A549 (cell line): ENCODE results near the gene ANKZF1. TPM values are rescaled to one million over a fixed set of nuclear protein-coding genes. Genes with fewer than 3 reads are reported as not detected.

Experiments used
- ATAC-seq, 2 experiments: fragments of 200-7000 bp in 1 of 2; fragments of >200 bp in 1 of 2; cut with Nextera tagmentation in 1 of 2; cut with Tn5 transposase in 1 of 2; 3 replicates each; pipeline versions ENCODE4 v1.8.0 to v1.9.1; 2018 to 2020; ENCODE audit warnings: mild to moderate bottlenecking in 1 of 2, moderate library complexity in 1 of 2
- CTCF ChIA-PET: fragments of 300-600 bp; sonication (Branson Sonifier 250); formaldehyde crosslinking; extraction: SDS; loops from one replicate; lab custom pipeline; 2021; ENCODE audit warnings: antibody characterized with exemption, inconsistent platforms; lab: Yijun Ruan, JAX
- POLR2A ChIA-PET: fragments of 350-600 bp; formaldehyde crosslinking; extraction: SDS; loops from one replicate; lab custom pipeline; 2021; ENCODE audit warnings: antibody characterized with exemption, inconsistent platforms; lab: Yijun Ruan, JAX
- DNase-seq, 2 experiments: peaks; one replicate each; pipeline versions ENCODE4 v3.0.0 to v3.0.0-alpha.2; 2011 to 2016; ENCODE audit warnings: low read depth in 1 of 2, low spot score in 1 of 2
- FAIRE-seq: peaks from 2 replicates; lab custom pipeline; 2011; peaks lifted over from hg19 to GRCh38; lab: Jason Lieb, UNC
- H3K27ac ChIP-seq, 2 experiments: fragments of >200 bp; sonication (Bioruptor Twin); formaldehyde crosslinking; 3 replicates each; pipeline ENCODE4 v1.5.1; 2016 to 2017
- H3K4me1 ChIP-seq: fragments of >200 bp; sonication (Bioruptor Twin); formaldehyde crosslinking; 3 replicates; pipeline ENCODE4 v1.6.1; 2016
- H3K4me2 ChIP-seq: fragments of >200 bp; sonication (Bioruptor Twin); formaldehyde crosslinking; 3 replicates; pipeline ENCODE4 v1.6.1; 2016
- H3K4me3 ChIP-seq: fragments of >200 bp; sonication (Bioruptor Twin); formaldehyde crosslinking; 3 replicates; pipeline ENCODE4 v1.5.1; 2016
- H3K9me3 ChIP-seq: fragments of >200 bp; sonication (Bioruptor Twin); formaldehyde crosslinking; 3 replicates; pipeline ENCODE4 v1.6.1; 2016
- BHLHE40 ChIP-seq: IDR thresholded peaks from 2 replicates; pipeline ENCODE4 v1.6.1; 2012; ENCODE audit warnings: low read depth, low read length, inconsistent platforms
- CBX2 ChIP-seq: fragments of 200-600 bp; sonication (generic); IDR thresholded peaks from 2 replicates; pipeline ENCODE4 v1.6.1; 2016; ENCODE audit warnings: low read depth, mild to moderate bottlenecking, borderline replicate concordance
- CBX8 ChIP-seq: fragments of 200-600 bp; sonication (generic); IDR thresholded peaks from 2 replicates; pipeline ENCODE4 v1.6.1; 2016
- CEBPB ChIP-seq, 2 experiments: fragments of >200 bp in 1 of 2; sonication (Bioruptor Twin) in 1 of 2; formaldehyde crosslinking in 1 of 2; IDR thresholded peaks; 2 replicates each; pipeline ENCODE4 v1.6.1; 2012 to 2016
- CHD4 ChIP-seq: fragments of 200-600 bp; sonication (generic); IDR thresholded peaks from 2 replicates; pipeline ENCODE4 v1.6.1; 2016; ENCODE audit warnings: antibody characterized with exemption, mild to moderate bottlenecking, borderline replicate concordance
- ESRRA ChIP-seq: fragments of 150-350 bp; IDR thresholded peaks from 2 replicates; pipeline ENCODE4 v1.6.1; 2014; ENCODE audit warnings: mild to moderate bottlenecking, low read length, borderline replicate concordance
- FOSL2 ChIP-seq, 2 experiments: fragments of 450-650 bp in 1 of 2; fragments of >200 bp in 1 of 2; sonication (Bioruptor Twin) in 1 of 2; formaldehyde crosslinking; IDR thresholded peaks; 2 replicates each; pipeline versions ENCODE4 v1.5.0 to v1.6.1; 2016 to 2020; ENCODE audit warnings: mild to moderate bottlenecking in 1 of 2, moderate library complexity in 1 of 2
- GATA3 ChIP-seq: IDR thresholded peaks from 2 replicates; pipeline ENCODE4 v1.6.1; 2012; ENCODE audit warnings: borderline replicate concordance
- HOXA7 ChIP-seq: fragments of 250-450 bp; sonication (Bioruptor Pico); IDR thresholded peaks from 2 replicates; pipeline ENCODE4 v1.5.0; 2020; ENCODE audit warnings: mild to moderate bottlenecking, moderate library complexity
- JUN ChIP-seq, 2 experiments: fragments of >200 bp; sonication (Bioruptor Twin); formaldehyde crosslinking; IDR thresholded peaks; 2 replicates in 1 of 2; 3 replicates in 1 of 2; pipeline ENCODE4 v1.6.1; 2016 to 2017
- MAFK ChIP-seq: fragments of 450-650 bp; IDR thresholded peaks from 2 replicates; pipeline ENCODE4 v1.6.1; 2014; ENCODE audit not compliant: partially characterized antibody
- MAZ ChIP-seq: fragments of 150-350 bp; IDR thresholded peaks from 2 replicates; pipeline ENCODE4 v1.6.1; 2014; ENCODE audit warnings: antibody characterized with exemption, low read depth, low read length, borderline replicate concordance
- MYC ChIP-seq: IDR thresholded peaks from 2 replicates; pipeline ENCODE4 v1.6.1; 2012; ENCODE audit warnings: mild to moderate bottlenecking, inconsistent platforms, low read length, improper control_type of control experiment, borderline replicate concordance
- NFE2L2 ChIP-seq: fragments of 150-350 bp; conservative IDR thresholded peaks from 2 replicates; pipeline ENCODE4 v1.6.1; 2014; ENCODE audit warnings: low read length
- NR3C1 ChIP-seq: fragments of >200 bp; sonication (Bioruptor Twin); formaldehyde crosslinking; IDR thresholded peaks from 3 replicates; pipeline ENCODE4 v1.6.1; 2017
- PHF8 ChIP-seq: fragments of 200-600 bp; sonication (generic); IDR thresholded peaks from 2 replicates; pipeline ENCODE4 v1.6.1; 2016; ENCODE audit warnings: low read depth, mild to moderate bottlenecking, antibody characterized with exemption, moderate library complexity, borderline replicate concordance
- POLR2A ChIP-seq: IDR thresholded peaks from 2 replicates; pipeline ENCODE4 v1.6.1; 2012; ENCODE audit warnings: mild to moderate bottlenecking, low read length
- RARB ChIP-seq: fragments of 250-450 bp; sonication (Bioruptor Pico); IDR thresholded peaks from 2 replicates; pipeline ENCODE4 v1.8.0; 2021; ENCODE audit warnings: mild to moderate bottlenecking, moderate library complexity
- RCOR1 ChIP-seq: fragments of 150-350 bp; IDR thresholded peaks from 2 replicates; pipeline ENCODE4 v1.6.1; 2014; ENCODE audit warnings: antibody characterized with exemption, low read length, low read depth
- RFX5 ChIP-seq: fragments of 450-650 bp; IDR thresholded peaks from 2 replicates; pipeline ENCODE4 v1.7.1; 2014; ENCODE audit warnings: antibody characterized with exemption, mild to moderate bottlenecking, moderate library complexity
- RNF2 ChIP-seq: fragments of 200-600 bp; sonication (generic); IDR thresholded peaks from 2 replicates; pipeline ENCODE4 v1.6.1; 2016; ENCODE audit warnings: low read depth, mild to moderate bottlenecking, antibody characterized with exemption, moderate library complexity, borderline replicate concordance
- SMC3 ChIP-seq: fragments of >200 bp; sonication (Bioruptor Twin); formaldehyde crosslinking; IDR thresholded peaks from 3 replicates; pipeline ENCODE4 v1.6.1; 2018; ENCODE audit warnings: inconsistent platforms
- ZNF302 ChIP-seq: fragments of 250-450 bp; sonication (Bioruptor Pico); IDR thresholded peaks from 2 replicates; pipeline ENCODE4 v1.9.0; 2021; ENCODE audit warnings: inconsistent platforms, mild to moderate bottlenecking, moderate library complexity
- WGBS: methylation state at CpG from one replicate; pipeline ENCODE4 v1.1.6; 2017; ENCODE audit errors: missing lambda C conversion rate; 5-methylcytosine and 5-hydroxymethylcytosine counted together
- polyA plus RNA-seq, 4 experiments: library from polyadenylated mRNA; depleted of rRNA in 3 of 4; stranded (reverse); fragments of >200 nt; fragmentation: RNase III in 1 of 4; extraction: RNeasy Plus Mini Kit Qiagen cat#74134 plus additional on column Dnase treatment in 1 of 4; gene quantifications; 2 replicates in 3 of 4; 3 replicates in 1 of 4; pipeline ENCODE4 v1.2.3, GENCODE V29; 2011 to 2017
- TF ChIP-seq, protein P1 (sequence below): IDR thresholded peaks from 2 replicates; pipeline ENCODE4 v1.6.1; 2012
- TF ChIP-seq, protein P2 (sequence below): IDR thresholded peaks from 2 replicates; pipeline ENCODE4 v1.6.1; 2012; ENCODE audit warnings: low read depth, borderline replicate concordance
- TF ChIP-seq, protein P3 (sequence below): fragments of >200 bp; sonication (Bioruptor Twin); formaldehyde crosslinking; IDR thresholded peaks from 3 replicates; pipeline ENCODE4 v1.6.1; 2016

The ANKZF1 gene
- polyA plus RNA-seq, 2 of the 4 experiments (the other 2 are of a cell fraction): 23.2 to 30.3 TPM

DNA sequence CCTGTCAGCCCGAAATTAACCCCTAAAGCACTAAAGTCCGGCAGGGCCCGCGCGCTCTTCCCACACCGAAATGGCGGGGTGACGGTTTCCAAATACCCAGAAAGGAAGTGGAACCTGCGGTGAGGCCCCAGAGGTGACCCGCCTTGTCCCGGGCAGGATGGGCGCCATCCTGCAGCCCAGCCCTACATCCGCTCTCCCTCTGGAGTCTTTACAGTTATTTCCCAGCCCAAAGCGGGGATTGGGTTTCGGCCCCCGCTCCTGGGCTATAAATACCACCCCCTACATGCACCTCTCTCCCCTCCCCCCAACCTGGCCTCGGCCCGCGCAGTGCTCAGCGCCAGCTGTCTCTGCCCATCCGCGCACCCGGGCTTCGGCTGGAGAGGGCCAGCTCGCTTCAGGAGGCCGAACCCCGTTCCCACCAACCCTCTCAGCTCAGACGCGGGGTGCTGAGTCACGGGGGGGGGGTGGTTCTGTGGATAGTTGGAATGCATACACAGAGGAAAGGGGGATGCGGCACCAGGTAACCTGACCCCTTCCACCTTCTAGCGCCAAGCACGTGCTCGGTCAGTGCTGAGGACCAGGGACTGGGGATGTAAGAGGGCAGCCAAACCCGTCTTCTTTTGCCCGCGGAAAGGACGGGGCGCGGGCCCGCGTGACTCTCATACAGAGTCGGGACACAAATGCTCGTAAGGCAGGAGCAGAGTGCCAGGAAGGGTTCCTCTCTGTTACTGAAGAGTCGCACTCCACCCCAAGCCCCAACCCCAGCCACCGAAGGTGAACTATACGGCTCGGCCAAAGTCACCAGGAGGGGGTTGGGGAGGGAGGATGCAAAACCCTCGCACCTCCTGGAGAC is 23.5 kb downstream of the ANKZF1 start, which contains the start of gene TUBA4B:
Gene TUBA4B (plus strand): TSS at position 344 of the 853 bp plus-strand sequence. CDS start 165 bp downstream, at position 509.
- TF ChIP-seq, protein P1, sequence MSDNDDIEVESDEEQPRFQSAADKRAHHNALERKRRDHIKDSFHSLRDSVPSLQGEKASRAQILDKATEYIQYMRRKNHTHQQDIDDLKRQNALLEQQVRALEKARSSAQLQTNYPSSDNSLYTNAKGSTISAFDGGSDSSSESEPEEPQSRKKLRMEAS: peak; percentile 81
- TF ChIP-seq ZNF302 (CRISPR knock-in tag) (no peak), HOXA7 (CRISPR knock-in tag) (no peak), FOSL2 (IDR thresholded peaks at IDR 0.05) (no peak), FOSL2 (CRISPR knock-in tag; IDR thresholded peaks at IDR 0.05) (peak; percentile 41), NFE2L2 (0 out of 2 replicates have a peak, but pooled peaks have one; percentile 34), CBX8 (no peak), RFX5 (no peak), MYC (peak; percentile 69; the same call in 1 of the 2 replicates), JUN (IDR thresholded peaks at IDR 0.05) (peak in 1 of 2 experiments; percentile 20; a peak in 1 of 5 replicates), MAZ (no peak), BHLHE40 (no peak), MAFK (peak; percentile 33)
- TF ChIP-seq, protein P2, sequence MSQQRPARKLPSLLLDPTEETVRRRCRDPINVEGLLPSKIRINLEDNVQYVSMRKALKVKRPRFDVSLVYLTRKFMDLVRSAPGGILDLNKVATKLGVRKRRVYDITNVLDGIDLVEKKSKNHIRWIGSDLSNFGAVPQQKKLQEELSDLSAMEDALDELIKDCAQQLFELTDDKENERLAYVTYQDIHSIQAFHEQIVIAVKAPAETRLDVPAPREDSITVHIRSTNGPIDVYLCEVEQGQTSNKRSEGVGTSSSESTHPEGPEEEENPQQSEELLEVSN: peak; percentile 69; the same call in 1 of the 2 replicates
- TF ChIP-seq, protein P3, sequence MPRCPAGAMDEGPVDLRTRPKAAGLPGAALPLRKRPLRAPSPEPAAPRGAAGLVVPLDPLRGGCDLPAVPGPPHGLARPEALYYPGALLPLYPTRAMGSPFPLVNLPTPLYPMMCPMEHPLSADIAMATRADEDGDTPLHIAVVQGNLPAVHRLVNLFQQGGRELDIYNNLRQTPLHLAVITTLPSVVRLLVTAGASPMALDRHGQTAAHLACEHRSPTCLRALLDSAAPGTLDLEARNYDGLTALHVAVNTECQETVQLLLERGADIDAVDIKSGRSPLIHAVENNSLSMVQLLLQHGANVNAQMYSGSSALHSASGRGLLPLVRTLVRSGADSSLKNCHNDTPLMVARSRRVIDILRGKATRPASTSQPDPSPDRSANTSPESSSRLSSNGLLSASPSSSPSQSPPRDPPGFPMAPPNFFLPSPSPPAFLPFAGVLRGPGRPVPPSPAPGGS: no peak
- FAIRE-seq (no peak), DNase-seq (peak; percentile 6 to 43), ATAC-seq (peak; percentile 7 to 25)
- CTCF ChIA-PET: interaction anchor here (0.6 to 12.6 kb wide), 13 partner anchors 10 to 277 kb away, joined by 3 to 241 read pairs (median 4); partner anchors contain the start of genes ANKZF1, ATG9A and DNAJB2
- Histone ChIP-seq H3K27ac (peak within 1 kb of the TSS; percentile 90), H3K4me1 (peaks cover 46% of the 10 kb centered on the region), H3K4me2 (peak within 1 kb of the TSS; percentile 96), H3K9me3 (no peaks in the 10 kb centered on the region), H3K4me3 (peak within 1 kb of the TSS; percentile 71)
- under 1% methylated on average over 30 of the region's 49 CpGs for WGBS
- POLR2A ChIA-PET: interaction anchor here (0.6 to 4.5 kb wide), 13 partner anchors 8 to 260 kb away, joined by 3 to 65 read pairs (median 5); partner anchors contain the start of genes ANKZF1, ATG9A, DNAJB2 and GLB1L

DNA sequence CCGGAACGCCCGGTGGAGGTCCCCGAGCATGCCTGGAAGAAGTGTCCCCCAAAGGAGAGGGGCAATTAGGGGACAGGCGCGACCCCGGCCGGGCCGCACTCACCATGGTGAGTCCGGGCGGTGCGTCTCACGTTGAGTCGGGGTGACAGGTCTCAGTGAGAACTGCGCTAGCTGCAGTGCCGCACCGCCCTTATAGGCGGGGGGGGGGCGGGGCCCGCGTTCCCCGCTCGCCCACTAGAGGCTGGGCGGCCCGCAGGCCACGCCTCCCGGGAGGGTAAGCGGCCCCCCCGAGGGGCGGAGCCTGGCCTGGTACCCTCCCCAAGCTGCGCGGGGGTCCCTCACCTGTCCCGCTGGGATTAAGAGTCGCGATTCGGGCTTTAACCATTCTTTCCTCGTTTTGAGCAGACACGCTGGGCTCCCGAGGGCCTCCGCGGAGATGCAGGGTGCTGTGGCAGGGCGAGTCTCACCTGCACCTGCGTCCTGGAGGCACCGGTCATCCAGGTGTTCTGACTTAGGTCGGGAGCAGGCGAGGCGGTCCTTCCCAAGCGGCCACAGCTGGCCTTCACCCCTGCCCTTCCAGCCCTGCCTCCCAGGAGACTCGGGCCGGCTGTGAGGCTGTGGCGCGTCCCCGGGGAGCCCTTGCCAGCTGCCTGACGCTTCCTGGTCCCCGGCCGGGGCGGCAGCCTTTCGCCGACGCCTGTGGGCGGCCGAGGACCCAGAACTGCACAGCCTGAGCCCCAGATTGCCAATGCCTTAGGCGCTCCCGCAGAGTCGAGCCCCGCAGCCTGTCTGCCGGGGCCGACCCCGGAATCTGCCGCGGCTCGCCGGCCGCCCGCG is 24.4 kb downstream of the ANKZF1 start, which contains the start of gene TUBA4A:
Gene TUBA4A (minus strand): TSS at position 166 of the 837 bp plus-strand sequence. CDS start 60 bp downstream, at position 106.
- ATAC-seq (peak; percentile 62 to 82), FAIRE-seq (no peak), DNase-seq (peak; percentile 81 to 83)
- Histone ChIP-seq H3K9me3 (no peaks in the 10 kb centered on the region), H3K4me3 (peak within 1 kb of the TSS; percentile 71), H3K27ac (peak within 1 kb of the TSS; percentile 90), H3K4me2 (peak within 1 kb of the TSS; percentile 96), H3K4me1 (peaks cover 37% of the 10 kb centered on the region)
- POLR2A ChIA-PET: interaction anchor here (0.8 to 4.5 kb wide), 8 partner anchors 9 to 77 kb away, joined by 3 to 65 read pairs (median 6); partner anchors contain the start of genes ANKZF1, ATG9A, CNPPD1 and DNAJB2
- CTCF ChIA-PET: interaction anchor here (0.9 to 12.6 kb wide), 8 partner anchors 9 to 256 kb away, joined by 3 to 241 read pairs (median 6); partner anchors contain the start of genes ANKZF1, ATG9A, DNAJB2 and GLB1L
- 2% methylated on average over 7 of the region's 76 CpGs for WGBS
- TF ChIP-seq, protein P1: peak; percentile 10; the same call in 1 of the 2 replicates
- no peak for TF ChIP-seq RCOR1
- 0 out of 2 replicates have a peak, but pooled peaks have one; percentile 55 for TF ChIP-seq RARB
- peak; percentile 17; the same call in 1 of the 3 replicates for TF ChIP-seq SMC3
- TF ChIP-seq RNF2: 0 out of 2 replicates have a peak, but pooled peaks have one; percentile 50
- TF ChIP-seq GATA3: 0 out of 2 replicates have a peak, but pooled peaks have one; percentile 17
- TF ChIP-seq BHLHE40: no peak
- TF ChIP-seq, protein P2: no peak
- peak; percentile 60 to 81; a peak in 3 of 5 replicates for TF ChIP-seq JUN (IDR thresholded peaks at IDR 0.05)
- peak; percentile 99 for TF ChIP-seq POLR2A
- no peak for TF ChIP-seq CBX2
- TF ChIP-seq, protein P3: peak; percentile 92
- TF ChIP-seq CEBPB (IDR thresholded peaks at IDR 0.05): no peak
- no peak for TF ChIP-seq NR3C1
- TF ChIP-seq CHD4: no peak
- TF ChIP-seq PHF8: peak; percentile 44; the same call in 1 of the 2 replicates
- TF ChIP-seq NFE2L2: no peak
- no peak for TF ChIP-seq ESRRA
